Neural progenitor cell (in vitro differentiated cells): ENCODE data around the gene ARHGAP4.

Experiments
- CTCF ChIP-seq: fragments of 200-600 bp; sonication (generic); IDR thresholded peaks from 2 replicates; pipeline ENCODE4 v1.5.1; 2017; ENCODE audit warnings: antibody characterized with exemption, mild to moderate bottlenecking
- EZH2 ChIP-seq: fragments of 200-600 bp; sonication (generic); IDR thresholded peaks from 2 replicates; pipeline ENCODE4 v1.6.1; 2017; ENCODE audit warnings: antibody characterized with exemption, mild to moderate bottlenecking, moderate library complexity
- EZH2phosphoT487 ChIP-seq: fragments of 200-600 bp; sonication (generic); IDR thresholded peaks from 2 replicates; pipeline ENCODE4 v1.6.1; 2017; ENCODE audit warnings: antibody characterized with exemption

DNA sequence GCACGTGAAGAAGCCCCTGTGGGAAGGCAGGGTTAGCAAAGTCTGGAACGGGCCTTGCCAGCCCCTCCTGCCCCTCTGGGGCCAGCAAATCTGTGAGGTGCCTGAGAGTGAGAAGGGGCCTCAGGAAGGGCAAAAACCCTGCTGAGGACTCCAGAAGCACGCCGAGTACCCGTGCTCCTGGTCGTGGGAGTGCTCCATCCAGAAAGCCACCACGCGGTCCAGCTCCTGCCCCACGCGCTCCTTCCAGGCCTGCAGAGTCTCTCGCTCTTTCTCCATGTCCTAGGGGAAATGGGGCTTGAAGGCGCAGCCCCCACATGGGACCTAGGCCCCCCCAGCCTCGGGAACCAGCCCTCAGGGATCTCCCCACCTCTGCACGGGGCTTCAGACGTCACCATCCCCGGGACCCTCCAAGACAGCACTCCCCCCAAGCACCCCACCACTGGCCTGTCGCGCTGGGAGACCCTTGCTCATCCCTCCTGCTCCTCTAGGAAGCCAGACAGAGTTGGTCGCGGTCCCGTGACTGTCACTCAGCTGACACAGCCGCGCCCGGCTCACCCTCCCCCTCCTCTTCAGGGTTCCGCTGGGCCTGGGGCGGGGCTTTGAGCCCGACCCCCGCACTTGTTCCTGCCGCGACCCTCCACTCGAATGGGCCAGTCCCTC, 18.2 kb upstream of the ARHGAP4 start, which contains the start of gene RENBP:
- TF ChIP-seq CTCF (no peak), EZH2phosphoT487 (no peak), EZH2 (no peak)
